Astrocyte (in vitro differentiated cells and primary cell): Measurements from ENCODE around the gene MSRB3.

ENCODE experiments used
- CTCF ChIP-seq: IDR thresholded peaks from 2 replicates; pipeline ENCODE4 v1.5.1; 2011; ENCODE audit warnings: low read depth, mild to moderate bottlenecking, inconsistent platforms, low read length, moderate library complexity; ENCODE audit not compliant: insufficient read depth
- EZH2 ChIP-seq: IDR thresholded peaks from 2 replicates; pipeline ENCODE4 v1.6.1; 2012; ENCODE audit warnings: mild to moderate bottlenecking, low read length, inconsistent platforms; ENCODE audit not compliant: insufficient read depth

- TF ChIP-seq CTCF = no peak
- no peak for TF ChIP-seq EZH2
Observed at GRCh38 chr12:65495233-65495632, 216.8 kb downstream of the MSRB3 start.
